ENCODE measurements around the gene GALNT15.

DNA sequence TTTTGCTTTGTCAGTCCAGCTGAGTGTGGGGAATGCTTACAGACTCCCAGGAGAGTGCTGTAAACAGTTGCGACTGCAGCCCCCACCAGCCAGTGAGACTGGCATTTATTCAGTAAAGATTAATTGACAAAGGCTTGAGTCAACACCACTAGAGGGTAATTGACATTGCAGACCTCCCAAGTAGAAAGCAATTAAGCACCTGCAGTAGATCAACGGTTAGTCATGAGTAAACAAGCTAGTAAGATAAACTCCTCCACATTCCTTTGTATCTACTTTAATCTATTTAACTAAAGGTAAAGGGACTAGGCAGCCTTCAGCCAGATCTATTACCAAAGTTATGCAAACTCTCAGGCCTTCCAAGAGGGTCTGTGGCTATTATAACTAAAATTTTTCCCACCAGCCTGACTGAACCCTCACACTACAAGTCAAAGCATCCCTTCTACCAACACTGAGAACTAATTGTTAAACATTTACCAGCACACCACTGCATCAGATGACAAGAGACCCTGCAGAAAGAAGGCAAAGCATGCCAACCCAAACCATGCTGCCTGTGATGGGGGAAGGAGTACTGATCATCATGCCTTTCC is 30.5 kb upstream of the GALNT15 start:
- TF ChIP-seq TCF12 (IDR thresholded peaks at IDR 0.05; ENCODE audit: low read depth) (no peak), CEBPB (IDR thresholded peaks at IDR 0.05) (no peak), EP300 (IDR thresholded peaks at IDR 0.05; ENCODE audit: borderline replicate concordance) (no peak), REST (IDR thresholded peaks at IDR 0.05; ENCODE audit: low read depth) (no peak), FOXM1 (IDR thresholded peaks at IDR 0.05; ENCODE audit: borderline replicate concordance, low read depth) (no peak)

Data from Ishikawa (cell line).